GM12892 (cell line): ENCODE measurements around the gene YY1.

Experiments
- POLR2A ChIP-seq: IDR thresholded peaks from 2 replicates; pipeline ENCODE4 v1.6.1; 2011; ENCODE audit warnings: low read depth, low read length, control low read depth
- POLR2AphosphoS5 ChIP-seq: IDR thresholded peaks from 2 replicates; pipeline ENCODE4 v1.6.1; 2011; ENCODE audit warnings: low read depth, low read length, control low read depth
- TAF1 ChIP-seq: IDR thresholded peaks from 2 replicates; pipeline ENCODE4 v1.6.1; 2011; ENCODE audit warnings: low read depth, mild to moderate bottlenecking, control low read depth, low read length, borderline replicate concordance

DNA sequence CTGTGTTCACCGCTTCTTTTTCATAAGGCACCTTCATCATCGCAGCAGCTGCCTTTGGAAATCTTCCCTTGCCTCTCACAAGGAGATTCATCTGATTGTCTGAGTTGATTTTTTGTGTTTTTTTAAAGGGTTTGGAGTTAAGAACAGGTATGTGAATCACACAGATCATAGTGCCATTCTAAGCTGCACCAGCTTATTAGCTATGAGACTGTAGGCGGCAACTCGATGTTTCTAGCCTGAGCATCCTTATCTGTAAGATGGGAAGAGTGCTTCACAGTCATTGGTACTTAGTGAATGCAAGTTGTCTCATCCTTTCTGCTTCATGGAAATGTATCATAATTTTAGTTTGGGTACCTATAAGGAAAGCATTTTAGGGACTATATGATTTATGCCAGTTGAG lies 35.3 kb downstream of the YY1 start:
- TF ChIP-seq POLR2AphosphoS5 = no peak
- TF ChIP-seq POLR2A = no peak
- TF ChIP-seq TAF1 = no peak
